Activated naive CD4-positive, alpha-beta T cell treated with anti-CD3 and anti-CD28 coated beads, Interleukin-2, amount 50 U/mL, for 24 hours (primary cell): ENCODE measurements around the gene GIPC2.
"Not testable (repeated sequence)": the region's sequence is repeated elsewhere in the genome, so short reads cannot be mapped to it uniquely, and the experiment has no call there.

Experiments
- H3K27ac Mint-ChIP-seq: one replicate; pipeline ENCODE4 v1.8.0; 2021; ENCODE audit warnings: mild to moderate bottlenecking, mixed read lengths
- H3K27me3 Mint-ChIP-seq: one replicate; pipeline ENCODE4 v1.8.0; 2021; ENCODE audit warnings: mixed read lengths
- H3K36me3 Mint-ChIP-seq: one replicate; pipeline ENCODE4 v1.8.0; 2021; ENCODE audit warnings: mixed read lengths
- H3K4me1 Mint-ChIP-seq: one replicate; pipeline ENCODE4 v1.8.0; 2021; ENCODE audit warnings: mixed read lengths
- H3K4me3 Mint-ChIP-seq: one replicate; pipeline ENCODE4 v1.8.0; 2021; ENCODE audit warnings: mild to moderate bottlenecking, mixed read lengths
- H3K9me3 Mint-ChIP-seq: one replicate; pipeline ENCODE4 v1.8.0; 2021; ENCODE audit warnings: mixed read lengths

The GIPC2 gene

GRCh38 chr1:78049396-78049795 lies 3.6 kb downstream of the GIPC2 start:
- H3K27me3 Mint-ChIP-seq, result peaks cover 35% of the 10 kb centered on the region
- no peaks in the 10 kb centered on the region for H3K9me3 Mint-ChIP-seq

GRCh38 chr1:78051005-78051404 lies 5.2 kb downstream of the GIPC2 start:
- H3K4me3 Mint-ChIP-seq, result no peak overlapping the region

More at GRCh38 chr1:78049396-78049795, 3.6 kb downstream of the GIPC2 start:
- H3K4me3 Mint-ChIP-seq, result no peak overlapping the region
- no peaks in the 10 kb centered on the region for H3K36me3 Mint-ChIP-seq
- no peak overlapping the region for H3K27ac Mint-ChIP-seq
- H3K4me1 Mint-ChIP-seq, result peaks cover 19% of the 10 kb centered on the region

GRCh38 chr1:78052685-78053405 lies 7.1 kb downstream of the GIPC2 start:
- Mint-ChIP-seq H3K9me3 (no peaks in the 10 kb centered on the region), H3K36me3 (no peaks in the 10 kb centered on the region), H3K4me3 (no peak overlapping the region), H3K27me3 (peaks cover 10% of the 10 kb centered on the region), H3K27ac (no peak overlapping the region), H3K4me1 (peaks cover 4% of the 10 kb centered on the region)

More at GRCh38 chr1:78051005-78051404, 5.2 kb downstream of the GIPC2 start:
- Mint-ChIP-seq H3K27ac (no peak overlapping the region), H3K27me3 (peaks cover 25% of the 10 kb centered on the region), H3K4me1 (peaks cover 11% of the 10 kb centered on the region), H3K36me3 (no peaks in the 10 kb centered on the region), H3K9me3 (no peaks in the 10 kb centered on the region)

- H3K36me3 Mint-ChIP-seq, result no peaks in the 10 kb centered on the region
- peaks cover 3% of the 10 kb centered on the region for H3K4me1 Mint-ChIP-seq
- H3K4me3 Mint-ChIP-seq, result no peak overlapping the region
- H3K27me3 Mint-ChIP-seq, result peaks cover 9% of the 10 kb centered on the region
- H3K27ac Mint-ChIP-seq, result no peak overlapping the region
- no peaks in the 10 kb centered on the region for H3K9me3 Mint-ChIP-seq
These were observed 7.7 kb downstream of the GIPC2 start for GRCh38 chr1:78053498-78053897.

- no peak overlapping the region for H3K4me3 Mint-ChIP-seq
- no peaks in the 10 kb centered on the region for H3K9me3 Mint-ChIP-seq
- H3K4me1 Mint-ChIP-seq, result no peaks in the 10 kb centered on the region
- no peaks in the 10 kb centered on the region for H3K36me3 Mint-ChIP-seq
- H3K27me3 Mint-ChIP-seq, result peaks cover 5% of the 10 kb centered on the region
- H3K27ac Mint-ChIP-seq, result no peak overlapping the region
These were observed 8.8 kb downstream of the GIPC2 start for GRCh38 chr1:78054559-78054958.

GRCh38 chr1:78054972-78055371 lies 9.2 kb downstream of the GIPC2 start:
- H3K27me3 Mint-ChIP-seq, result peaks cover 5% of the 10 kb centered on the region
- H3K4me3 Mint-ChIP-seq, result no peak overlapping the region
- H3K4me1 Mint-ChIP-seq, result no peaks in the 10 kb centered on the region
- H3K27ac Mint-ChIP-seq, result no peak overlapping the region
- no peaks in the 10 kb centered on the region for H3K9me3 Mint-ChIP-seq
- no peaks in the 10 kb centered on the region for H3K36me3 Mint-ChIP-seq

GRCh38 chr1:78055565-78056132 lies 9.9 kb downstream of the GIPC2 start:
- no peak overlapping the region for H3K4me3 Mint-ChIP-seq
- no peaks in the 10 kb centered on the region for H3K4me1 Mint-ChIP-seq
- H3K36me3 Mint-ChIP-seq, result no peaks in the 10 kb centered on the region
- H3K27me3 Mint-ChIP-seq, result peaks cover 4% of the 10 kb centered on the region
- H3K9me3 Mint-ChIP-seq, result no peaks in the 10 kb centered on the region
- no peak overlapping the region for H3K27ac Mint-ChIP-seq

GRCh38 chr1:78058670-78059069 lies 12.9 kb downstream of the GIPC2 start:
- Mint-ChIP-seq H3K27ac (no peak overlapping the region), H3K4me1 (no peaks in the 10 kb centered on the region), H3K36me3 (no peaks in the 10 kb centered on the region), H3K27me3 (peaks cover 4% of the 10 kb centered on the region), H3K9me3 (no peaks in the 10 kb centered on the region), H3K4me3 (no peak overlapping the region)

GRCh38 chr1:78060857-78061563 lies 15.2 kb downstream of the GIPC2 start:
- Mint-ChIP-seq H3K4me1 (no peaks in the 10 kb centered on the region), H3K9me3 (no peaks in the 10 kb centered on the region), H3K36me3 (no peaks in the 10 kb centered on the region), H3K4me3 (no peak overlapping the region), H3K27ac (no peak overlapping the region), H3K27me3 (peaks cover 4% of the 10 kb centered on the region)

- Mint-ChIP-seq H3K27ac (no peak overlapping the region), H3K27me3 (peaks cover 4% of the 10 kb centered on the region), H3K9me3 (no peaks in the 10 kb centered on the region), H3K4me3 (no peak overlapping the region), H3K4me1 (no peaks in the 10 kb centered on the region), H3K36me3 (no peaks in the 10 kb centered on the region)
These were observed 16.2 kb downstream of the GIPC2 start for GRCh38 chr1:78061825-78062523.

- H3K36me3 Mint-ChIP-seq, H3K27me3 Mint-ChIP-seq, H3K4me1 Mint-ChIP-seq, H3K4me3 Mint-ChIP-seq, H3K9me3 Mint-ChIP-seq, H3K27ac Mint-ChIP-seq: not testable (repeated sequence)
These were observed 19.1 kb downstream of the GIPC2 start for GRCh38 chr1:78064886-78065285.

GRCh38 chr1:78068681-78069283 lies 23.0 kb downstream of the GIPC2 start:
- H3K4me1 Mint-ChIP-seq, result no peaks in the 10 kb centered on the region
- no peaks in the 10 kb centered on the region for H3K36me3 Mint-ChIP-seq
- H3K9me3 Mint-ChIP-seq, result no peaks in the 10 kb centered on the region
- H3K27me3 Mint-ChIP-seq, result peaks cover 4% of the 10 kb centered on the region
- no peak overlapping the region for H3K27ac Mint-ChIP-seq
- no peak overlapping the region for H3K4me3 Mint-ChIP-seq

- H3K27ac Mint-ChIP-seq, result no peak overlapping the region
- no peaks in the 10 kb centered on the region for H3K4me1 Mint-ChIP-seq
- H3K27me3 Mint-ChIP-seq, result peaks cover 4% of the 10 kb centered on the region
- H3K4me3 Mint-ChIP-seq, result no peak overlapping the region
- H3K9me3 Mint-ChIP-seq, result no peaks in the 10 kb centered on the region
- no peaks in the 10 kb centered on the region for H3K36me3 Mint-ChIP-seq
These were observed 24.0 kb downstream of the GIPC2 start for GRCh38 chr1:78069784-78070183.

GRCh38 chr1:78070210-78070609 lies 24.4 kb downstream of the GIPC2 start:
- Mint-ChIP-seq H3K4me3 (no peak overlapping the region), H3K36me3 (no peaks in the 10 kb centered on the region), H3K9me3 (no peaks in the 10 kb centered on the region), H3K27ac (no peak overlapping the region), H3K27me3 (peaks cover 4% of the 10 kb centered on the region), H3K4me1 (no peaks in the 10 kb centered on the region)

- Mint-ChIP-seq H3K4me3 (no peak overlapping the region), H3K27me3 (peaks cover 4% of the 10 kb centered on the region), H3K36me3 (no peaks in the 10 kb centered on the region), H3K9me3 (no peaks in the 10 kb centered on the region), H3K27ac (no peak overlapping the region), H3K4me1 (no peaks in the 10 kb centered on the region)
These were observed 25.0 kb downstream of the GIPC2 start for GRCh38 chr1:78070758-78071157.
